Measurements from ENCODE around the gene KLHL21.
"Not testable (repeated sequence)": the region's sequence is repeated elsewhere in the genome, so short reads cannot be mapped to it uniquely, and the experiment has no call there.

KLHL21 gene

DNA sequence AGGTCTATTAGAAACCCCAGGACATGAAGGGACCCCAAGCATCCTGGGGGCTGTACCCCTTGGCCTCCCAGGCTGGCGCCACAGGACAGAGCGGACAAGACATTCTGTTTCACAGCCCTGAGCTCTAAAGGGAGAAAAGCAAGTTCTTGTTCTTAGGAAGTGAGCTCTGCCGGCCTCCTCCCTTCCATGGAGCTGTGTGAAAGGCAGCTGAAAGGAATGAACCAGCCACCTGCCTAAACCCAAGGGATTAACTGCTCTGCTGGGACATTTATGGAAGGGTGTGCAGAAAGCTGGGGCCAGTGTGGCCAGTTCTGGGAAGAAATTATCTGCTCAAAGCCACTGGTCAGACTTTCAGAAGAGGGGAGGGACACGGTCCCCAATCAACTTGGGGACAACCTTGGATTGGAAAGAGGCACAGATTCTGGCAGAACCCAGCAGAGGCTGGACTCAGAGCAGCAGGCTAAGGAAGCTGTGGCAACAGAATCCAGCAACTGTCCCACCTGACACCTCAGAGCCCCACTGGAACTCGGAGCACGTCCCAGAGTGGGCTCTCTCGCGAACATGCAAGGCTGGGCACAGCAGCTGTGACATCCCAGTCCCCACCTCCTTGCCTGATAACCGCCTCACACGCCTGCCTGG, 2.1 kb downstream of the KLHL21 start:
- DNase-seq (ENCODE audit: low spot score): no peak

- not testable (repeated sequence) for DNase-seq (ENCODE audit: low spot score)
These were observed 2.7 kb downstream of the KLHL21 start for GRCh38 chr1:6599991-6600390.

DNA sequence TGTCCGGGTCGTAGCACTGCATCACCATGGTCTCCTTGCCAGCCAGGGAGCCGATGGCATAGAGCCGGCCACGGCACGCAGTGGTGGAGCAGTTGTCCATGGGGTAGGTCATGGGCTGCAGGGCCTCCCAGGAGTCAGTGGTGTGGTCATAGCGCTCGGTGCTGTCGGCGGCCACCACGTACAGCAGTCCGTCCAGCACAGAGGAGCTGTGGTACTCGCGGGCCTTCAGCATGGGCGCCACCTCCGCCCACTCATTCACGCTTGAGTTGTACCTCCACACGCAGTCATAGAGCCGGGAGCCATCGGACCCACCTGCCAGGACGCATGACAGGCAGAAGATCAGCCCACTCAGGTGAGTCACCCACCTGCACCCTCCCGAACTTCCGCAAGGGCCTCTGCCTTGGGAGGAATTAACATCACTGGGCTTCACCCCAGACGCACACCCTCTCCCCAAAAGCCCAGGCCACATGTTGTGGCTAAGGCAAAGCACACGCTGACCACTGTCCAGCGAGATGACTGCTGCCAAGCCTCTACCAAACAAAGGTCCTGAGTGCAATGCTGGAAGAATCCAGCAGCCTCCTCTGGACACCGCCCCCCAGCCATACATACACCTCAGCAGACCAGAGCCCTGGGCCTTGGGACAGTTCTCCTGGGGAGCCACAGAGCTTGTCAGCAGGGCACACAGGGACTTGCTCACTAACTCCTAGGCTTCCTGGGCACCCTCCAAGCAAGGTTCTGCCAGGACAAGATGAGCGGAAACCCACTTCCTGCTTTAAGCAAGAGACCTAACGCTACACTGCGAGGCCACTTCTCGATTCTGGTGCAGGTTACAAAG, 3.3 kb downstream of the KLHL21 start:
- DNase-seq (ENCODE audit: low spot score): no peak

GRCh38 chr1:6597777-6598131, 4.9 kb downstream of the KLHL21 start:
- no peak for DNase-seq (ENCODE audit: low spot score)

DNA sequence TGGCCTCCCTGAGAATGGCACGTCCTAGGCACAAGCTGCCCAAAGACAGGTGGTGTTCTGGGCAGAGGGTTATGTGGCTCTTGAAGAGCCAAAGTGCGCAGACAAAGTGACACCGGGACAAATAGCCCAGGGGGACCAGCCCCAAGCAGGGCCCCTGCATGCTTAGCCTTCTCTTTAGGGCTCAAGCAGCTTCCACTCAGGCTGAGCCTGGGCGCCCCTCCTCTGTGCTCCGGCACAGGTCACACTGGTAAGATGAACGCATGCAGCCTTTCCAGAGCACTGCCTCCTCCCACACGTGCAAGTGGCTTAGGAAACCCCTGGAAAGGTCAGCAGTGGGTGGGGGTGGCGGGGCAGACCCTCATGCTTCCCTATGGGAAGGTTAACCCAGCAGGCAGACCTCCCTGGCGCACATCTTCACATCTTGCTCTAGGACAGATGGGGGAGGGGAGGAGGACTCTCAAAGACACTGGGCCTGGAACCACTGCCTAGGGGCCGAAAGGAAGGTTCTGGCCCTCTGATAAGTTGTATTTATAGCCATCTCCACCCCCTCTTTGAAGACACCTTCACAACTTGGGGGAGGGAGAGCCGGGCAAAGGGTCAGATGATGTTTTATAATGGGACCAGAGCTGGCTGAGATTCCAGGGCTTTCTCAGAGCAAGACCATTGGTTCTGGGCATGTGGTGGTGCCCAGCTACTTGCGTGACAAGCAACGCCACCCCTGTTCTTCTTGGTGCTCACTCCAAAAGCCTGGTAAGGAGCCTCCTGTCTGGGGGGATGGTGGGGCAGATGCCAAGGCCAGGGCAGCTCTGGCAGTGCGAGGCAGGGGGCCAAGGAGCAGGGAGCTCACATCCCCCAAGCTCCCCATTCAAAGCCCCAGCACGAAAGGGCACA, 5.5 kb downstream of the KLHL21 start:
- no peak for DNase-seq (ENCODE audit: low spot score)

DNA sequence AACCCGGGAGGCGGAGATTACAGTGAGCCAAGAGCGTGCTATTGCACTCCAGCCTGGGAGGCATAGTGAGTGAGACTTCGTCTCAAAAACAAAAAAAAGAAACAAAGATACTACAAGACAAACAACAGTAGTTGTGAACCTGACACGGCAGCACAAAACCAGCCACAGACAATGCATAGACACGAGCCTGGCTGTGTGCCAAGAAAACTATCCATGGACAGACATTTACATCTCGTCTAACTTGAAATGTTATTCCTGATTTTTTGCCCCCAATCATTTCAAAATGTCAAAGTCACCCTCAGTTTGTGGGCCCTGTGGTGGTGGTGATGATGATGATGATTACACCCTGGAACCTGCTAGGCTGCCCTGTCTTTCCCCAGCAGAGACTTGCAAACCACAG, 6.3 kb downstream of the KLHL21 start:
- DNase-seq (ENCODE audit: low spot score): no peak

- DNase-seq (ENCODE audit: low spot score): no peak
These were observed 7.5 kb downstream of the KLHL21 start for GRCh38 chr1:6594977-6595740.

- no peak for DNase-seq (ENCODE audit: low spot score)
These were observed 8.9 kb downstream of the KLHL21 start for GRCh38 chr1:6593810-6594209.

DNA sequence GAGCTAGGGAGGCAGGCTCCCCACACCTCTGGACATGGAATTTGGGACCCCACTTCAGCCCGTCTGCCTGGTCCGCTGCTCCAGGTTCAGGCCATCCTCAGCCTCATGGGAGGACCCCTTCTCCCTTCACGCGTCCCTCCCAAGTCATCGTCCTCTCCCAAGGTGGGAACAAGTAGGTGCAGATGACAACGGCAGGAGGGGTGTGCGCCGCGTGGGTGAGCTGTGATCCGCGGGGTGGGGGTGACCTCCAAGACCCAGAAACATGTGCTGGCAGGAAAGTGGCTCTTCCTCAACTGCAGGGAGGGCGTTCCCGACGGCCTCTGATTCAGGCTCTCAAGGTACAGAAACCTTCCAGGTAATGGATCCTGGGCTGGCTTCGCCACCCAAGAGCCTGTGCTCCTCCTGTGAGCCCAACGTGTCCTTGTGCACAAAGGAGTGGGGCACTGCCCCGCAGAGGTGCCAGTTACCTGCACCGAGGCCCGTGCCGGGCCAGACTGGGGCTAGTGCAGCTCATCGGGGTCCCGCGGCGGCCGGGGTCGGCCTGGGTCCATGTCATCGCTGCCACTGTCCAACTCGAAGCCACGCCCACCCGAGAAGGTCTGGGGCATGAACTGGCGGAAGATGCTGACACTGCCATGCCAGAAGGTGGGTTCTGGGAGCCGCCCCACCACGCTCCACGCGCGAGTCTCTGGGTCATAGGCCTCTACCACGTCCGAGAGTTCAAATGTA, 9.6 kb downstream of the KLHL21 start:
- no peak for DNase-seq (ENCODE audit: low spot score)

GRCh38 chr1:6592441-6592840, 10.2 kb downstream of the KLHL21 start:
- no peak for DNase-seq (ENCODE audit: low spot score)

DNA sequence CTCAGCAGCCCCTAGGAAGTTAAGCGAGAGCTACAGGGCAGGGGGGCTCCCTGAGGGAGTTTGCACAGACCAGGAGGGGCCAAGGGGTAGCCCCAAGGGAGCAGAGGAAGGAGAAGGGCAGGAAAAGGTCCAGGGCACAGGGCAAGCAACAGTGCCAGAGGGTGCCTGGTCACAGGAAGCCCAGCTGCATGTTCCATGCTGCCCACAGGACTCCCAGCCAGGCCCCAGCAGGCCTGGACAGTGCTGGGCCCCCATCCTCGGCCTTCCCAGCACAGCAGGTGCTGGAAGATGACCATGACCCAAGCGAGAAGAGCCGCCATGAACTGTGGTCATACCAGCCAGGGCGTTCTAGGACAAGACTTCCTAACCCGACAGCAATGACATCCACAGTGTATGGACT, 11.0 kb downstream of the KLHL21 start:
- DNase-seq (ENCODE audit: low spot score): no peak

DNA sequence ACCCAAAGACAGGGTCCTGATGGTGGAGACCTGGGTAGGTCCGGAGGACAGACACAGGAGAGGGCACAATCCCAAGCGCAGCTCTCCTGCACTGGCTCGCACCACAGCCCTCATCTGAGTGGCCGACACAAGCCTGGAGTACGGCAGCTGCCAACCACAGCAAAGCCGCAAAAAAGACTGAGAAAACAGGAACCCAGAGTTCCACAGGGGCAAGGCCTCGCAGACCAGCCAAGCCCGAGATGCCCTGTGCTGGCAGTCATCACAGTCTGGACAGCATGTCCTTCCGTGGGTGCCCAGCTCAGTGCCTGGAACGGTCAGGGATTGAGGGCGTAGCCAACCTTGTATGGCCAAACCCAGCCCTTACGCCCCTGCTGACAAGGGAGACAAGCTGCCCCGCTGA, 11.4 kb downstream of the KLHL21 start:
- no peak for DNase-seq (ENCODE audit: low spot score)

DNA sequence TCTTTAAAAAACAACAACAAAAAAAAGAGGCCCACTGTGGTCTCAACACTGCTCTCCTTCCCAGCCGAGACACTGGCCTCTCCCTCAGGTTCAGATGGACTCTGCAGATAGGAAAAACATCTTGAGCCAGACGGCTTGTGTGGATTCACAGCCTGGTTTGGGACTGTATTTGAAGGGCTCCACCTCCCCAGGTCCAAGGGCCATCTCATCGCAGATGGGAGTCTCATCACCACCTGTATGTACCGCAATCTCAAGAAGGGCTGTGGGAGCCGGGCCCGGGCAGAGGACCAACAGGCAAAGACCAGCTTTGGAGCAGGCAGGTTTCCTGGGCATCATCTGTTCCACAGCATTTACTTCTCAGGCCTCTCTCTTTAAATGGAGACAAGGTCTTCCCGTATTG, 12.6 kb downstream of the KLHL21 start:
- no peak for DNase-seq (ENCODE audit: low spot score)

DNA sequence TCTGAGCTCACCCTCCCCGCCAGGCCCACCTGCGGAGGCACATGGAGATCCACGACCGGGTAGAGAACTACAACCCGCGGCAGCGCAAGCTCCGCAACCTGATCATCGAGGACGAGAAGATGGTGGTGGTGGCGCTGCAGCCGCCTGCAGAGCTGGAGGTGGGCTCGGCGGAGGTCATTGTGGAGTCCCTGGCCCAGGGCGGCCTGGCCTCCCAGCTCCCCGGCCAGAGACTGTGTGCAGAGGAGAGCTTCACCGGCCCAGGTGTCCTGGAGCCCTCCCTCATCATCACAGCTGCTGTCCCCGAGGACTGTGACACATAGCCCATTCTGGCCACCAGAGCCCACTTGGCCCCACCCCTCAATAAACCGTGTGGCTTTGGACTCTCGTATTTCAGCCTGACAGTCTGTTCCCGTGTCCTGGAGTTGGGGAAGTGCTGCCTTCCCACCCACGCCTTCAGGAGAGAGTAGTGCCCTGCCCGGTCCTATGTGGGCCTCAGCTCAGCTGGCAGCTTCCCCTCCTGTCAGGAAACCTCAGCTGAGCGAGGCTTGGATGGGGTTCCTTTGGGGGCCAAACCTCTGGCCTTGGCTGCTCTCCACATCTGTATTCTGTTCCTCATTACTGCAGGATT, 13.7 kb downstream of the KLHL21 start:
- DNase-seq (ENCODE audit: low spot score): no peak

GRCh38 chr1:6588128-6588892, 14.4 kb downstream of the KLHL21 start:
- no peak for DNase-seq (ENCODE audit: low spot score)

- no peak for DNase-seq (ENCODE audit: low spot score)
These were observed 15.2 kb downstream of the KLHL21 start for GRCh38 chr1:6587261-6588005.

- DNase-seq (ENCODE audit: low spot score): no peak
These were observed 16.3 kb downstream of the KLHL21 start for GRCh38 chr1:6586404-6586816.

- DNase-seq (ENCODE audit: low spot score): no peak
These were observed 16.8 kb downstream of the KLHL21 start for GRCh38 chr1:6585841-6586240.

- DNase-seq (ENCODE audit: low spot score): no peak
These were observed 17.5 kb downstream of the KLHL21 start for GRCh38 chr1:6585081-6585722.

Measured in LoVo (cell line).